GM12873 (cell line): ENCODE results near the gene ALDH3B1.

Source experiments
- TF ChIP-seq, protein P1 (sequence below): IDR thresholded peaks from 2 replicates; pipeline ENCODE4 v1.5.1; 2012; ENCODE audit warnings: low read depth, mild to moderate bottlenecking, moderate library complexity, low read length, control low read depth; ENCODE audit not compliant: insufficient read depth; ENCODE audit errors: missing control alignments

ALDH3B1 gene

GRCh38 chr11:68040957-68041591 is 30.9 kb downstream of the ALDH3B1 start:
- TF ChIP-seq, protein P1, sequence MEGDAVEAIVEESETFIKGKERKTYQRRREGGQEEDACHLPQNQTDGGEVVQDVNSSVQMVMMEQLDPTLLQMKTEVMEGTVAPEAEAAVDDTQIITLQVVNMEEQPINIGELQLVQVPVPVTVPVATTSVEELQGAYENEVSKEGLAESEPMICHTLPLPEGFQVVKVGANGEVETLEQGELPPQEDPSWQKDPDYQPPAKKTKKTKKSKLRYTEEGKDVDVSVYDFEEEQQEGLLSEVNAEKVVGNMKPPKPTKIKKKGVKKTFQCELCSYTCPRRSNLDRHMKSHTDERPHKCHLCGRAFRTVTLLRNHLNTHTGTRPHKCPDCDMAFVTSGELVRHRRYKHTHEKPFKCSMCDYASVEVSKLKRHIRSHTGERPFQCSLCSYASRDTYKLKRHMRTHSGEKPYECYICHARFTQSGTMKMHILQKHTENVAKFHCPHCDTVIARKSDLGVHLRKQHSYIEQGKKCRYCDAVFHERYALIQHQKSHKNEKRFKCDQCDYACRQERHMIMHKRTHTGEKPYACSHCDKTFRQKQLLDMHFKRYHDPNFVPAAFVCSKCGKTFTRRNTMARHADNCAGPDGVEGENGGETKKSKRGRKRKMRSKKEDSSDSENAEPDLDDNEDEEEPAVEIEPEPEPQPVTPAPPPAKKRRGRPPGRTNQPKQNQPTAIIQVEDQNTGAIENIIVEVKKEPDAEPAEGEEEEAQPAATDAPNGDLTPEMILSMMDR, result no peak

- TF ChIP-seq, protein P1, result no peak
Measured at GRCh38 chr11:68041617-68042218, 31.6 kb downstream of the ALDH3B1 start.

DNA sequence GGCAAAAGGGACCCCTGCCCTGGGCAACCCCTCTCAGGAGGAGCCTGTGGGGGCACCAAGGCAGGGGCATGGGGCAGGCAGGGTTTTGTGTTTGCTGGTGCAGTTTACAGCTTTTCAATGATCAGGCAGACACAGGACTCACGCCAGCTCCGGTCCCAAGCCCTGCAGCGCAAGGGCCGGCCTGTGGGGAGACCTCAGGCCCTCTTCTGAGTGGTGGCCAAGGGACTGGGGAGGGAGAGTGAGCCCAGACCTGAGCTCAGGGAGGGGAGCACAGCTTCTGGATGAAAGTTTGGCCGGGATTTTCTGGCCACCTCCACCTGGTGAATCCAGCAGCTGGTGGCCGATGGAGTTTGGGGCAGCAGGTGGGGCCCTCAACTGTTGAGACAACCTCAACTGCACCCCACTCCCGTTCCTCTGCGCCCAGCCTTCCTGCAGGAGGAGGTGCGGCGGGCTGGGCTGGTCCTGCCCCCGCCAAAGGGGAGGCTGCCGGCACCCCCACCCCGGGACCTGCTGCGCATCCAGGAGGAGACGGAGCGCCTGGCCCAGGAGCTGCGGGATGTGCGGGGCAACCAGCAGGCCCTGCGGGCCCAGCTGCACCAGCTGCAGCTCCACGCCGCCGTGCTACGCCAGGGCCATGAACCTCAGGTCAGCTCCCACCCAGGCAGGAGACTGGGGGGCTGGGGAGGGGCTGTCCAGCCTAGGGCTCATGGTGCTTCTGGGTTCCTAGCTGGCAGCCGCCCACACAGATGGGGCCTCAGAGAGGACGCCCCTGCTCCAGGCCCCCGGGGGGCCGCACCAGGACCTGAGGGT is 32.3 kb downstream of the ALDH3B1 start:
- TF ChIP-seq, protein P1, result no peak

GRCh38 chr11:68043029-68043348 is 32.9 kb downstream of the ALDH3B1 start:
- TF ChIP-seq, protein P1, result no peak

GRCh38 chr11:68043349-68044144 is 33.4 kb downstream of the ALDH3B1 start:
- TF ChIP-seq, protein P1, result no peak

DNA sequence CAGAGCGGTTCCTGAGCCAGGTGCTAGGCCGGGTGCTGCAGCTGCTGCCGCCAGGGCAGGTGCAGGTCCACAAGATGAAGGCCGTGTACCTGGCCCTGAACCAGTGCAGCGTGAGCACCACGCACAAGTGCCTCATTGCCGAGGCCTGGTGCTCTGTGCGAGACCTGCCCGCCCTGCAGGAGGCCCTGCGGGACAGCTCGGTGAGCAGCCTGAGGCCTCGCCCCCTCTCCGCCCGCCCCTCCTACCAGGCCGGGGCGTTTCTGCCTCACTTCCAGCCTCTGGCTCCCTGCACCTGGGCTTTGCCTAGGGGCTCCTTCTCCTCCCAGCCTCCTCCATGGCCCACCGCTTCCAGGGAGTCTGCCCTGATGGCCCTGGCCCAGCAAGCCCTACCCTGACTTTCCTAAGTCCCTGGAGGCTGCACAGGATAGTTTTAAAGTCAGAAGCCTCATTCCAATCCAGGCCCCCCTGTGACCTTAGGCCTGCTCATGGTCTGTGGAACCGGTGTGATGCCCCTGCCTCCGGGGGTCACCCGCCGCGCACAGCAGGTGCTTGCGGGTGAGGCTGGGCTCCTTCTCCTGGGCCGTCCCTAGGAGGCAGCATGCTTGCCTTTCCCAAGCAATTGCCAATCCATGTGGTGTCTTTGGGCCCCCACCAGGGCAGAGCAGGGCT is 34.2 kb downstream of the ALDH3B1 start:
- TF ChIP-seq, protein P1, result no peak
